Measurements from ENCODE around the gene HAUS3. TPM values are rescaled to one million over a fixed set of nuclear protein-coding genes. Genes with fewer than 3 reads are reported as not detected.

Gene HAUS3
- total RNA-seq, 6 experiments from 2014 or later, result 3.5 to 5.1 (median 4.6) TPM

DNA sequence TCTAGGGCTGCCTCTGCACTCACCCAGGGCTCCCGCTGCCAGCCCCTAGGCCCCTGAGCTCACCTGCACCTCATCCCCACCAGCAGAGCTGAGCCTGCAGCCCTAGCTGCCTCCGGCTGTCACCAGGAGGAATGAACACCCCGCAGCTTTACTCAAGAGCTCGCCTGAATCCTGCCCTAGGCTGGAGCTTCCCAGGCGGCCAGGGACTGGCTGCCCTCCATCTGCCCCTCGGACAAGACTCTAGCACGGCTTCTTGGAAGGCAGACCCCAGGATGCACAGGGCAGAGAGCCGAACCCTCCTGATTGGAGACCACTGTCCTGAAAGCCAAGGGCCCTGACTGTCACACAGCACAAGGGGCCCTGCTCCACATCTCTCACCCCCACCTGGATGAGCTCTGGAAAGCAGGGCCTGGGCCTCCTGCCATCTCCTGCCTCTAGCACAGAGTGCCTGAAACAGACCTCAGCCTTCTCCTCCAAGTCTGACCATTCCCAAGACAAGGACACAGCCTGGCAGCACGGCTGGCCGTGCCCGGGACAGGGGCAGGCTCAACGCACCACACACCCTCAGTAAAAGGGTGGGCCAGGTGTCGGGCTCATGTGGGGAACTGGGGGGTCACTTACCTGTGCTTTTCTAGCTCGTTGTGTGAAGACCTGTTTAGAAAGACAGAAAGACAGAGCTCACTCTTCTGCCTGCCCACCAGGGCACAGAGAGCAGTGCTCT is 15.6 kb upstream of the HAUS3 start:
- ATAC-seq, result no peak
- Histone ChIP-seq H3K36me3 (peaks cover 0 to 15% (median 0%) of the 10 kb centered on the region in 4 donors), H3K4me1 (peaks cover 0 to 27% (median 3%) of the 10 kb centered on the region in 4 donors), H3K4me3 (no peak overlapping the region), H3K27ac (peak overlapping the region in 2 of 3 donors; percentile 24 to 73), H3K9me3 (no peaks in the 10 kb centered on the region), H3K27me3 (no peaks in the 10 kb centered on the region)
- intact Hi-C loops (cut with DNase I), result no loop called here
- WGBS (ENCODE audit: insufficient coverage, low coverage, low lambda C conversion rate, missing lambda C conversion rate), result 71% methylated on average over 6 of the region's 14 CpGs
- peak in 2 of 3 donors; percentile 14 to 44 for DNase-seq
- no peak for TF ChIP-seq CTCF (IDR thresholded peaks at IDR 0.05)
- TF ChIP-seq POLR2A (IDR thresholded peaks at IDR 0.05), result no peak

DNA sequence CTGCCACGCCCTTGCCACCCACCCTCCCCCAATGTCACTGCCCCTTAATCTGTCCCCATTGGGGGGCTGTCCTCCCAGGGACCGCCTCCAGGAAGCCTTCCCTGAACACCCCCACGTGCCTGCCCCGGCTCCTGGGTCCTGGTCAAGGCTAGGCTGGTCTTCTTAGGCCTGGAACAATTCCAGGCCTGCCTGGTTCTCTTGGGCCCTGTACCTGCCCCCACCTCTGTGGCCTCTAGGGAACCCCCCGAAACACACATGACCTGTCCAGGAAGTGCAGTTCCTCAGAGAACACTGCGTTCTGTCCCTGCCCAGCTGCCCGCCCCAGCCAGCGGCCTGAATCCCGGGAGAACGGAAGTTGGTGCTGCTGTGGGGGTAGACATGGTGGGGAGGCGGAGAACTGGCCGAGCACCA is 14.9 kb upstream of the HAUS3 start:
- peak; percentile 31 to 57 (median 54) for DNase-seq
- no peaks in the 10 kb centered on the region for H3K9me3 ChIP-seq
- intact Hi-C loops (cut with DNase I), result no loop called here
- peaks cover 0 to 15% (median 0%) of the 10 kb centered on the region in 4 donors for H3K36me3 ChIP-seq
- no peak for TF ChIP-seq POLR2A (IDR thresholded peaks at IDR 0.05)
- TF ChIP-seq CTCF (IDR thresholded peaks at IDR 0.05), result no peak
- ATAC-seq, result peak; percentile 18 to 62 (median 34)
- H3K27me3 ChIP-seq, result no peaks in the 10 kb centered on the region
- 62% methylated on average over 6 of the region's 12 CpGs for WGBS (ENCODE audit: insufficient coverage, low coverage, low lambda C conversion rate, missing lambda C conversion rate)
- H3K4me1 ChIP-seq, result peaks cover 0 to 26% (median 3%) of the 10 kb centered on the region in 4 donors
- H3K27ac ChIP-seq, result peak overlapping the region in 2 of 3 donors; percentile 47 to 73
- H3K4me3 ChIP-seq, result no peak overlapping the region

DNA sequence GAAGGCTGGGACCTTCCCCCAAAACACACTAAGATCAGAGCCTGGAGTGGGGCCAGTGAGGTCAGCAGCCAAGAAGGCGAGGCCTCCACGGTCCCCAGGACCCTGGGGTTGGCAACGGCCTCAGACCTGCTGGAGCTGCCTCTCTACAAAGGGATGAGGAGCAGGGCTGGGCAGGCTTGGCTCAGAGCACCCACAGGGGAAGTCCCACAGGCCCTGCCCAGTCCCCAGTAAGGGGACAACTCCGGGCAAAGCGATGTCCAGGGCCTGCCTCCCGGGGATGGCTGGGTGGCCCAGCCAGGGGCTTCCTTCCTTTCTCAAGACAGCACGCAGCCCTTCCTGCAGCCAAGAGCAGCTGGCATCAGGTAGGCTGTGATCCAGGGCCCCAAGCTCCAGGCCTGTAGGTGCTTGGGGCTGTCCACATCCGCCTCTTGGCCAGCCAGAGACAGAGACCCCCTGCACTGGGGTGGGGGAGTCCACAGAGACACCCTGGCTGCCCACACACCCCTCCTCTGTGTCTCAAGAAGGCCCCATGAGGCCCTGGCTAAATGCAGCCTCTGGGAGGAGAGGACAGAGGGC is 14.3 kb upstream of the HAUS3 start:
- DNase-seq (peak; percentile 20 to 53 (median 47)), ATAC-seq (peak; percentile 9 to 37 (median 21))
- Histone ChIP-seq H3K36me3 (peaks cover 0 to 15% (median 0%) of the 10 kb centered on the region in 4 donors), H3K4me1 (peaks cover 0 to 26% (median 3%) of the 10 kb centered on the region in 4 donors), H3K27ac (peak overlapping the region in 2 of 3 donors; percentile 47 to 57), H3K9me3 (no peaks in the 10 kb centered on the region), H3K4me3 (no peak overlapping the region), H3K27me3 (no peaks in the 10 kb centered on the region)
- WGBS (ENCODE audit: insufficient coverage, low coverage, low lambda C conversion rate, missing lambda C conversion rate), result no CpG with 5 or more reads among the region's 8 CpGs
- intact Hi-C loops (cut with DNase I), result no loop called here
- no peak for TF ChIP-seq CTCF (IDR thresholded peaks at IDR 0.05)
- no peak for TF ChIP-seq POLR2A (IDR thresholded peaks at IDR 0.05)

- H3K4me3 ChIP-seq, result no peak overlapping the region
- no peak for ATAC-seq
- intact Hi-C loops (cut with DNase I), result no loop called here
Measured at GRCh38 chr4:2255501-2256155, 13.7 kb upstream of the HAUS3 start.

More at GRCh38 chr4:2255501-2256155, 13.7 kb upstream of the HAUS3 start:
- DNase-seq, result peak; percentile 25 to 51 (median 47)
- no peak for TF ChIP-seq POLR2A (IDR thresholded peaks at IDR 0.05)
- TF ChIP-seq CTCF (IDR thresholded peaks at IDR 0.05), result no peak
- 40% methylated on average over 1 of the region's 18 CpGs for WGBS (ENCODE audit: insufficient coverage, low coverage, low lambda C conversion rate, missing lambda C conversion rate)
- no peaks in the 10 kb centered on the region for H3K27me3 ChIP-seq
- peaks cover 0 to 23% (median 3%) of the 10 kb centered on the region in 4 donors for H3K4me1 ChIP-seq
- H3K9me3 ChIP-seq, result no peaks in the 10 kb centered on the region
- peak overlapping the region in 1 of 3 donors; percentile 57 for H3K27ac ChIP-seq
- peaks cover 0 to 16% (median under 1%) of the 10 kb centered on the region in 4 donors for H3K36me3 ChIP-seq

Data from right lobe of liver (tissue), 6 donors.